Measurements from ENCODE around the gene FAT2.

Gene FAT2

GRCh38 chr5:151625285-151625684 is 34.2 kb upstream of the FAT2 start:
- H3K4me3 ChIP-seq (replicated peaks; ENCODE audit: low read depth, low read length), result no peak overlapping the region
- no peaks in the 10 kb centered on the region; the same call in 1 of the 2 replicates for H3K27me3 ChIP-seq (replicated peaks; ENCODE audit: control insufficient read depth, insufficient read depth, low read length)
- TF ChIP-seq CTCF (IDR thresholded peaks at IDR 0.05; ENCODE audit: insufficient read depth, low read length, poor library complexity, severe bottlenecking), result no peak
- DNase-seq (ENCODE audit: extremely low read depth, insufficient read length), result no peak
- no peaks in the 10 kb centered on the region for H3K36me3 ChIP-seq (ENCODE audit: control insufficient read depth, insufficient read depth, low read length)

- no peak for DNase-seq (ENCODE audit: extremely low read depth, insufficient read length)
- Histone ChIP-seq H3K27me3 (replicated peaks; ENCODE audit: control insufficient read depth, insufficient read depth, low read length) (no peaks in the 10 kb centered on the region; the same call in 1 of the 2 replicates), H3K4me3 (replicated peaks; ENCODE audit: low read depth, low read length) (no peak overlapping the region), H3K36me3 (ENCODE audit: control insufficient read depth, insufficient read depth, low read length) (no peaks in the 10 kb centered on the region)
- TF ChIP-seq CTCF (IDR thresholded peaks at IDR 0.05; ENCODE audit: insufficient read depth, low read length, poor library complexity, severe bottlenecking), result no peak
Observed at GRCh38 chr5:151624476-151624875, 33.3 kb upstream of the FAT2 start.

GRCh38 chr5:151622367-151623088 is 31.4 kb upstream of the FAT2 start:
- Histone ChIP-seq H3K4me3 (replicated peaks; ENCODE audit: low read depth, low read length) (no peak overlapping the region), H3K36me3 (ENCODE audit: control insufficient read depth, insufficient read depth, low read length) (no peaks in the 10 kb centered on the region), H3K27me3 (replicated peaks; ENCODE audit: control insufficient read depth, insufficient read depth, low read length) (no peaks in the 10 kb centered on the region; the same call in 1 of the 2 replicates)
- TF ChIP-seq CTCF (IDR thresholded peaks at IDR 0.05; ENCODE audit: insufficient read depth, low read length, poor library complexity, severe bottlenecking), result no peak
- no peak for DNase-seq (ENCODE audit: extremely low read depth, insufficient read length)

GRCh38 chr5:151620461-151620840 is 29.3 kb upstream of the FAT2 start:
- no peak for TF ChIP-seq CTCF (IDR thresholded peaks at IDR 0.05; ENCODE audit: insufficient read depth, low read length, poor library complexity, severe bottlenecking)
- H3K36me3 ChIP-seq (ENCODE audit: control insufficient read depth, insufficient read depth, low read length), result no peaks in the 10 kb centered on the region
- H3K4me3 ChIP-seq (replicated peaks; ENCODE audit: low read depth, low read length), result no peak overlapping the region
- no peak for DNase-seq (ENCODE audit: extremely low read depth, insufficient read length)
- H3K27me3 ChIP-seq (replicated peaks; ENCODE audit: control insufficient read depth, insufficient read depth, low read length), result no peaks in the 10 kb centered on the region; the same call in 1 of the 2 replicates

- Histone ChIP-seq H3K27me3 (replicated peaks; ENCODE audit: control insufficient read depth, insufficient read depth, low read length) (no peaks in the 10 kb centered on the region; the same call in 1 of the 2 replicates), H3K4me3 (replicated peaks; ENCODE audit: low read depth, low read length) (no peak overlapping the region), H3K36me3 (ENCODE audit: control insufficient read depth, insufficient read depth, low read length) (no peaks in the 10 kb centered on the region)
- TF ChIP-seq CTCF (IDR thresholded peaks at IDR 0.05; ENCODE audit: insufficient read depth, low read length, poor library complexity, severe bottlenecking), result no peak
- no peak for DNase-seq (ENCODE audit: extremely low read depth, insufficient read length)
Observed at GRCh38 chr5:151619812-151620460, 28.8 kb upstream of the FAT2 start.
